ENCODE measurements around the gene RGS17. TPM values are rescaled to one million over a fixed set of nuclear protein-coding genes. Genes with fewer than 3 reads are reported as not detected.
"Not testable (repeated sequence)": the region's sequence is repeated elsewhere in the genome, so short reads cannot be mapped to it uniquely, and the experiment has no call there.

Gene RGS17
- total RNA-seq, 1 donor from 2014 or later: not detected

DNA sequence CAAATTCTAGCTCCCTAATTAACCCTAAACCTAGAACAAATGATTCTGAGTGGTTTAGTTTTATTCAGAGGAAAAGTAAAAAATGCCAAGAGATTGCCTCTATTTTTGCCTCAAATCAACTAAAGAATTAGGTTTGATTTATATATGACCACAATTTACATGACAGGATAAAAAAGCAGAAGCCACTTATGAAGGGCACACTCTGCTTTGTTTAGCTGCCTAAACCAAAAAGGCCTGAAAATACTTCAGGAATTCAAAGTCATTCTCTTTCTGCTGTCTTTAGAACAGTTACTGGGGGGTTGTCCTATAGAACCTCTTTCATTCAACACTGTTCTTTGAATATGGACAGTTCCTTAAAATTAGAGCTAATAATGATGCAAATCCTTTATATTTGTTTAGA is 153.5 kb downstream of the RGS17 start:
- Histone ChIP-seq H3K36me3 (peaks cover 6 to 25% of the 10 kb centered on the region in 2 donors), H3K4me3 (no peak overlapping the region), H3K27ac (no peak overlapping the region), H3K9me3 (no peaks in the 10 kb centered on the region), H3K4me1 (peaks cover 5 to 6% of the 10 kb centered on the region in 2 donors), H3K27me3 (no peaks in the 10 kb centered on the region)
- intact Hi-C loops (cut with DNase I): no loop called here
- no peak for TF ChIP-seq CTCF (IDR thresholded peaks at IDR 0.05)
- no peak for DNase-seq (ENCODE audit: low spot score in 2 of 2)

GRCh38 chr6:152976749-152977148 is 154.3 kb downstream of the RGS17 start:
- no peak for DNase-seq (ENCODE audit: low spot score in 2 of 2)
- H3K27me3 ChIP-seq: no peaks in the 10 kb centered on the region

DNA sequence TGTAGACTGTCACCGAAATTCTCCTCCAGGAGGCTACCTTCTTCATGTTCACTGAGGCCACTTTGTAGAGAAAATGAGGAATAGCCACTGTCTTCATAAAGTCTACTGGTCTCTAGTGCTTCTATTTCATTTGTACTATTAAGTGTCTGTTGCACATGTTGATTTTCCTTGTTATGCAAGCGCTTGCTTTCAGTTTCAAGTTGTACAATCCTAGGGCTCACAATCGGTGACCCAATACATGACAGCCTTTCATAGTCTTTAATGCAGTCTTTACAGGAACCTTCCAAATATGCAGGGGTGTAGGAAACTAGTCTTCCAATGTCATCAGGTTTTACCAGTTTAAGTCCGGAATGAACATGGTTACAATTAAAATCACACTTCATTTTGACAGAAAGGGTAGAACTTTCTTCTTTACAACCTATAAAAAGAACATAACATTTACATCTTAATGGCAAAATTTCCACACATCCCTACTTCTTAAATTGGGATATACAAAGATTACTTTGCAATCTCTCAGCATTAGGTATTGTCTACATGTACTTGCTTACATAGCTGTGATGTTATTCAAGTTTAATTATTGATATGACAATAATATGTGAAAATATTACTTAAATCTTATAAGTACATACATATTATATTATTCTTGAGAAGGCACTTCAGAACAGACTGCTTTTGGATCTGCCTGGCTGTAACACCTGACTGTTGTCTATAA is 155.7 kb downstream of the RGS17 start:
- H3K36me3 ChIP-seq: peaks cover 17 to 46% of the 10 kb centered on the region in 2 donors
- no peaks in the 10 kb centered on the region for H3K9me3 ChIP-seq
- intact Hi-C loops (cut with DNase I): no loop called here
- H3K27ac ChIP-seq: no peak overlapping the region
- no peak for DNase-seq (ENCODE audit: low spot score in 2 of 2)
- no peaks in the 10 kb centered on the region for H3K27me3 ChIP-seq
- H3K4me3 ChIP-seq: no peak overlapping the region
- no peak for TF ChIP-seq CTCF (IDR thresholded peaks at IDR 0.05)
- no peaks in the 10 kb centered on the region for H3K4me1 ChIP-seq

More at GRCh38 chr6:152976749-152977148, 154.3 kb downstream of the RGS17 start:
- peaks cover 6 to 32% of the 10 kb centered on the region in 2 donors for H3K36me3 ChIP-seq
- TF ChIP-seq CTCF (IDR thresholded peaks at IDR 0.05): no peak
- H3K27ac ChIP-seq: no peak overlapping the region
- no peaks in the 10 kb centered on the region for H3K9me3 ChIP-seq
- intact Hi-C loops (cut with DNase I): no loop called here
- H3K4me1 ChIP-seq: no peaks in the 10 kb centered on the region
- no peak overlapping the region for H3K4me3 ChIP-seq

GRCh38 chr6:152973916-152974315 is 157.2 kb downstream of the RGS17 start:
- no peaks in the 10 kb centered on the region for H3K9me3 ChIP-seq
- TF ChIP-seq CTCF (IDR thresholded peaks at IDR 0.05): no peak
- no peak overlapping the region for H3K27ac ChIP-seq
- no peaks in the 10 kb centered on the region for H3K4me1 ChIP-seq
- no peak for DNase-seq (ENCODE audit: low spot score in 2 of 2)
- H3K36me3 ChIP-seq: peaks cover 24 to 55% of the 10 kb centered on the region in 2 donors
- H3K4me3 ChIP-seq: no peak overlapping the region
- H3K27me3 ChIP-seq: no peaks in the 10 kb centered on the region
- intact Hi-C loops (cut with DNase I): no loop called here

DNA sequence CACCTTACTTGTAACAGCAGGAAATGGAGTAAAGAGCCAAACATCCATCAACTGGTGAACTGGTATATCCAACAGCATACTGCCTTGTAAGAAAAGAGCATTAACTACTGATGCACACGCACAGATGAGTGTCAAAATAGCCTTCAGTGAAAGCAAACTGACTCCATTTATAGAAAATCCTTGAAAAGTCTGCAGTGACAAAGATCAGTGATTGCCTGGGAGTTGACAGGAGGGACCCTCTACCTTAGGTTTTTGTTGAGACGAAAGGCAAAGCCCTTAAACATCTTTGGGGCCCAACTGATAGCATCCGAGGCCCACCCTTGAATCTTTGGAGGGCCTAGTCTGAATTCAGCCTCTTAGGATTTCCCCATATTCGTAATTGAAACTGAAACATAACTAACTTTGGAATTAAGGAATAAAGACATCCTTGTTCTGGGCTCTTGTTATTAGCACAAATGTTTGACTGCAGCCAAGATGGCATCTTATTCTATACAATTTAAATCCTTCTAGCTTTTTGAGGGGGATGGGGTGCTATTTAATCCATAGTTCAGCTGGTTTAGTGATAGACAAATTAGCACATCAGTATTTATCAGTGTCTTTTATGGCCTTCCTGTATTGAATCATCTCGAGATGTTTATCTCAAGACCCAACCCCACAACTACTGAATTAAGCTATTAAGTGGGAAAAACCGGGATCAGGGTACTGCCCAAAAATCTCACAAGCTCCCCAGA is 161.2 kb downstream of the RGS17 start:
- H3K27ac ChIP-seq: no peak overlapping the region
- H3K9me3 ChIP-seq: peaks cover 0 to 5% of the 10 kb centered on the region in 2 donors
- intact Hi-C loops (cut with DNase I): no loop called here
- no peaks in the 10 kb centered on the region for H3K4me1 ChIP-seq
- TF ChIP-seq CTCF (IDR thresholded peaks at IDR 0.05): no peak
- DNase-seq (ENCODE audit: low spot score in 2 of 2): no peak
- no peak overlapping the region for H3K4me3 ChIP-seq
- H3K27me3 ChIP-seq: no peaks in the 10 kb centered on the region
- peaks cover 24 to 51% of the 10 kb centered on the region in 2 donors for H3K36me3 ChIP-seq

DNA sequence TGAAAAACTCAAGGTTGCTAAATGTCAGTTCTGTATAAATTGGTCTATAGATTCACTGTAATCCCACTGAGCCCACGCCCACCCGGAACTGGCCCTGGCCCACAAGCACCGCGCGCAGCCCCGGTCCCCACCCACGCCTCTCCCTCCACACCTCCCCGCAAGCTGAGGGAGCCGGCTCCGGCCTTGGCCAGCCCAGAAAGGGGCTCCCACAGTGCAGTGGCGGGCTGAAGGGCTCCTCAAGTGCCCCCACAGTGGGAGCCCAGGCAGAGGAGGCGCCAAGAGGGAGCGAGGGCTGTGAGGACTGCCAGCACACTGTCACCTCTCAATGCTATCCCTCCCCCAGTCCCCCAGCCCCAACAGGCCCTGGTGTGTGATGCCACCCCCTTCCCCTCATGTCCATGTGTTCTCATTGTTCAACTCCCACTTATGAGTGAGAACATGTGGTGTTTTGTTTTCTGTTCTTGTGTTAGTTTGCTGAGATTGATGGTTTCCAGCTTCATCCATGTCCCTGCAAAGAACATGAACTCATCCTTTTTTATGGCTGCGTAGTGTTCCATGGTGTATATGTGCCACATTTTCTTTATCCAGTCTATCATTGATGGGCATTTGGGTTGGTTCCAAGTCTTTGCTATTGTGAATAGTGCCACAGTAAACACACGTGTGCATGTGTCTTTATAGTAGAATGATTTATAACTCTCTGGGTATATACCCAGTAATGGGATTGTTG is 164.8 kb downstream of the RGS17 start:
- DNase-seq (ENCODE audit: low spot score in 2 of 2); H3K27ac ChIP-seq; H3K27me3 ChIP-seq; H3K9me3 ChIP-seq; H3K4me1 ChIP-seq; intact Hi-C loops (cut with DNase I); H3K4me3 ChIP-seq: not testable (repeated sequence)
- H3K36me3 ChIP-seq: peaks cover 16 to 19% of the 10 kb centered on the region in 2 donors
